UCSD-AML1 (cell line): Measurements from ENCODE around the gene KRTAP25-1.

Source experiments
- DNase-seq: peaks from one replicate; lab custom pipeline; 2025; ENCODE audit not compliant: unreplicated experiment; lab: John Stamatoyannopoulos, UW

The KRTAP25-1 gene, protein sequence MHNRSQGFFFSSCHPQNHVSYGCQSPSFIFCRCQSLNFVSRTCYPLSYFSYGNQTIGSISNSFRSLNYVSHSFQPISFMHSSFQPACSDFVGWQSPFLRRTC

DNA sequence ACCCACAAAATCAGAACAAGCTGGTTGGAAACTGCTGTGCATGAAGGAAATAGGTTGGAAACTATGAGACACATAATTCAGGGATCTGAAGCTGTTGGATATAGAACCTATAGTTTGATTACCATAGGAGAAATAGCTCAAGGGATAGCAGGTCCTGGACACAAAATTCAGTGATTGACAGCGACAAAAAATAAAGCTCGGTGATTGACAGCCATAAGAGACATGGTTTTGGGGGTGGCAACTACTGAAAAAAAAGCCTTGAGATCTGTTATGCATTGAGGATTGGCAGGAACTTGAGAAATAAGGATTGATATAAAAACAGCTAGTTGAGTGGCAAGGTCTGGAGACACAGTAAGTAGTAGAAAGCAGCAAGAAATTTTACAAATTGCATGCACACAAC is at the start of gene KRTAP25-1:
KRTAP25-1 (minus strand) TSS at position 300 of the 400 bp plus-strand sequence; CDS start at position 276, 24 bp downstream.
- no peak for DNase-seq

DNA sequence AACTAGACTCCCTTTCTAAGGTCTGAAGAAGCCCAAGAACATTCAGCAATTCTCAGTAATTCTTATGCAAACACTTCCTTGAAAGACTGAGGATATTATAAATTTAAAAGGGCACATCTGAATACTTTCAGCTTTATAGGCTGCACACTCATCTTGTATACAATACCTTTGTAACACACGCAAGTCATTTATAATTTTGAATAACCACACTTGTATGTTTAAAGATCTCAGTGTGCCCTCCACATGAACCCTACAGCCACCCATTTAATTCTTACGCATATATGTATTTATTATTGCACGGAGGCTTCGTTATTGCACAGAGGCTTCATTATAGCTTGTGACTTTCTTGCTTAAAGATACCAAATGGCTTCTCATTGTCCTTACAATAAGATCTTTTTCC is 49.4 kb upstream of the KRTAP25-1 start:
- no peak for DNase-seq

DNA sequence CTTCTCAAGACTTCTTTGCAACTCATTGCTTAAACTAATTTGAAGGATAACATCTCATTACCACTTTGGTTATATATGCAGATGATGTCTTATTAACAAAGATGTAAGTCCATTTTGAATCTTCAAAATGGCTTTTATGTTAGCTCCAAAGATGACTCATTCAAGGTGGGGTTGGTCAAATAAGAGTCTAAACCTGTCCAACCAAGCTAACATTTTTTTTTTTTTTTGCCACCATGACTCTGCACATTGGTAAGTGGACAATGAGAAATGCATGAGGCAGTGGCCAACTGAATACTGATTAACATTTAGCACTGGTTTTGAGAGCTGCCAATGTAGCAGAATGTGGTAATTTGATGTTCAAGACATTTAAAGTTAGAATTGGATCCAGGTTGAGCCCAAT is 48.5 kb upstream of the KRTAP25-1 start:
- no peak for DNase-seq

DNA sequence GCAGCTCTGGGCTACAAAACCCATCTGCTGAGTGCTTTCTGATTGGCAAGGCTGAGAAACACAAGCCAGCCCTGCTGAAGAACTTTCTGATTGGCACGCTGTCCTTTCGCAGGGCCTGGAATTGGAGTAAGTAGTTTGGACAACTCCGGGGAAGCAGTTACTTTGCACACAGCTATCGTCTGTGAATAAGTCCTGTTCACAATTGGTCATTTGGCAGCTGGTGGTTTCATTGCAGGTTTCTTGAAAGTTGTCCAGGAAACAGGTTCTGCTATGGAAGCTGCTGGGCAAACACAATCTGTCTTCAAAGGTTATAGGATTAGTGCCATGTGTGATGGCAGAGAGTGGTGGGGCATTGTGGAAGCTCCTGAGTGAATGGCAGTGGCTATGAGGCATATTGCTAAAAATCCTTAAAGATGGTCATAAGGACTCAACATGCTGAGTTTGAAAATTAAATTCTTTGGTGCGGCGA is 48.0 kb upstream of the KRTAP25-1 start, which contains the start of gene KRTAP27-1:
KRTAP27-1 (minus strand) TSS at position 419 of the 469 bp plus-strand sequence; CDS start at position 393, 26 bp downstream.
- DNase-seq = no peak

DNA sequence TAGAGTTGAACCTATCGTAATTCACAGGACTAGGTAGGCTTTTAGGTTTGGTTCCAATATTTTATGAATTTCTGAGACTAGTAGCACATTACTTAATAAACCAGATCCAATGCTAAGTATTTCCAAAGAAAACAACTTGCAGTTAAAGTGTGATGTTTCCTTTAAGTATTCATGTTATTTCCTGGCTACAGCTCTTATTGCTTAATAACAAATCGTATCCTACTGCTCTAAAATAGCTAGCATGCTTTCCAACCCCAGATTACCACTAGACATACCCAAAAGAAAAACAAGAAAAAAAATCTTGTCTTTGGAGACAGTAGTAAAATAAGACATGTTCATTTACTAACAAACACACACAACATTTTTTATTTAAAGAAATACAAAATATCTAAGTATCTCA is 47.3 kb upstream of the KRTAP25-1 start:
- no peak for DNase-seq

DNA sequence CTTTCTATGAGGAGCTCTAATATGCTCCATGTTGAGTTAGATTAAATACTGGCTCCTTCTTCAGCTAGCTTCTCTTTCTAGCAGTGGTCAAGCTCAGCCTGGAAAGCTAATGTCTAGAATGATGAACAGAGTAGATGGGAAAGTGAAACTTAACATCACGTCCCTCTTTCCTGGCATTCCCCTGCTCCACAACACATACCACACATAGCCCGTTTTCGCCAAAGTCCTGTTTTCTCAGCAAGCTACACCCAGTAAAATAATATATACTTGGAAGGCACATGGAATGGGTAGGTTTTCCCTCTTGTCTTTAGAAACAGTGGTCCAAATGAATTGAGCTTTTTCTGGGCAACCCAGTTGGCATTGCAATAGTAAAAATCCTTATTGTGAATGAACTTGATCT is 44.4 kb upstream of the KRTAP25-1 start:
- DNase-seq = no peak

DNA sequence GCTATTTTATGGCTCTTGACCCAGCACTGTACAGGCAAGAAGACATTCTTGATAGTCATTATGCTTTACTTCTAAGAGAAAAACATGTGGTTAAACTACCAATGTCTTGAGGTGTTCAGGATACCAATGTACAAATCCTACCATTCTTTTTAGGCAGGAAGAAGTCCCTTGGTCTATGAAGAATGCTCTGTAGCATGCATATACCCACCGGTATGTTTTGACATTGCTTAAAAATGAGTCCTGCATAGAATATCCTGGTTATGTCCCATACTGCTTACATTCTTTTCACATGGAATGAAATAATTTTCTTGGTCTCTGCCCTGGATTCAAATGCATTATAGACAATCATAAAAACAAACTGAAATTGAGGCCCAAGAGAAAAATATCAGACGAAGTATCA is 43.4 kb upstream of the KRTAP25-1 start:
- DNase-seq = no peak

DNA sequence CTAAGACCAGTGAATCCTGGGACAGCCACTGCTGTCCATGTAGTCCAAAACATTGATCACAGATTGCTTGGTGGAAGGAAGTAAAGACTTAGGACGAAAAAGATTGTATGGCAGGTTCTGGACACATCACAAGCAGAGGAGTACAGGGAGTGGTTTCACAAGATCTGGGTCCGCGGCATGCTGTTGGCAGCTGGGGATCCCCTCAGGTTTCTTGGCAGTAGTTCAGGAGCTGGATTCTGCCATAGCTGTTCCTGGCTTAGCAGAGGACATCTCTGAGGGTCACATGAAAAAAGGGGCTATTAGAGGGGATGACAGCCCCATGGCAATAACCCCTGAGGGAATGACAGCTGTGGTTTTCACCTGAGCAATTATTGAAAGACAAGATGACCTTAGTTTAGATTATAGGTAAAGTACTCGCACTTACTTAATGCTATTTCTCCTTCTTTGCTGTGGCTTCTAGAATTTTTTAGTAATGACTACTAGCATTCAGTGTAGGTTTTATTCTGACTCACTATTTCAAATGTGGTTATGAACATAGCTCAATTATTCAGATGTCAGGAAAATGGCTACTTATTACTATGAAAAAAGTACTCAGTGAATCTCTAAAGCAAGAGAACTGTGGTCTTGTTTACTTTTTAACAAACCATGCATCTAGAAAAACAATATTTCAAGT is 40.0 kb upstream of the KRTAP25-1 start:
- DNase-seq = no peak

DNA sequence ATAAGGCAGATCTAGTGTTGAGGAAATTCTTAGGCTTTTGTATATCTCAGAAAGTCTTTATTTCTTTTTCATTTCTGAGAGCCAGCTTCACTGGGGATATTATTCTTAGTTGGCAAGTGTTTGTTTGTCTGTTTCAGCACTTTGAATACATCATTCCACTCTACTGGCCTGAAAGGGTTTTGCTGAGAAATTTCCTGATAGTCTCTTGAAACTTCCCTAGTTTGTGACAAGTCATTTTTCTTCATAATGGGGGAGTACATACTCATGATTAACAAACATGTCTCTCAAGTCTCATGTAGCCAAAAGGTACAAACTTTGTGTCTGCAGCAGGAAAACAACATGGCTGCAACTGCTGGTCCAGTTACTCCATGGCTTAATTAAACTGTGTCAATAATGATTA is 37.1 kb upstream of the KRTAP25-1 start:
- no peak for DNase-seq

DNA sequence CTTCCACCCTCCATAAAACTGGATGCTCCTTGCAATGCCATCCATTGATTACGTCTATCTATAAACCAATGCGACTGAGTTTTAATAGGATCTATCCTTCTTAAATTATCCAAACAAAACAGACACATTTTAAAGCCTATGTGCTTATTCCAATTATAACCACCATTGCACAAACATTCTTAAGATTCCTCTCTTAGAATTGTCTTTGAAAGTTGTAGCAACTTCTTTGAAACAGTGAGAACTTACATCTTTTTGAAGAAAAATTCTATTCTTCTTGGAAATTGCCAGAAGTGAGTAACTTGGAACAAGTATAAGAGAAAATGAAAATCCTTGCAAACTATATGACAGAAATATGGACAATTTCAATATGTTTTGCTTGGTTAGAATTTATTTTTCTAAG is 30.9 kb upstream of the KRTAP25-1 start, which contains the start of gene KRTAP26-1:
KRTAP26-1 (minus strand) TSS at position 101 of the 400 bp plus-strand sequence. CDS start 280 bp downstream, outside the sequence.
- no peak for DNase-seq

DNA sequence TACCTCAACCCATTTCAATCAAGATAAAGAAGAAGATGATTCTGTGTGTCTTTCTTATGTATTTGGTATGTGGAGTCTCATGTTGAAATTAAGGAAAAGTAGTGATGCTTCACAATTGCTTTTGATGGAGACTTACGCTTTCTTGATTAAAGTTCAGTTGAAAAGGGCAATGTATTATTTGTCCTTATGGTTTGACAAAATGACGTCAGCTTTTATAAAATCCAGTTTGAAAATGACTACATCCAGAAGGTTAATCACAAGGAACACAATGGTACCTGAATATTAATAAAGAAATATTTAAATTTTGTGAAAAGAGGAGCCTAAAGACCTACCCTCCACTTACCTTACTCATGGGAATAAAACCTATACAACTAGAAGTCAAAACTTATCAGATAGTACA is 26.4 kb upstream of the KRTAP25-1 start:
- DNase-seq = no peak

DNA sequence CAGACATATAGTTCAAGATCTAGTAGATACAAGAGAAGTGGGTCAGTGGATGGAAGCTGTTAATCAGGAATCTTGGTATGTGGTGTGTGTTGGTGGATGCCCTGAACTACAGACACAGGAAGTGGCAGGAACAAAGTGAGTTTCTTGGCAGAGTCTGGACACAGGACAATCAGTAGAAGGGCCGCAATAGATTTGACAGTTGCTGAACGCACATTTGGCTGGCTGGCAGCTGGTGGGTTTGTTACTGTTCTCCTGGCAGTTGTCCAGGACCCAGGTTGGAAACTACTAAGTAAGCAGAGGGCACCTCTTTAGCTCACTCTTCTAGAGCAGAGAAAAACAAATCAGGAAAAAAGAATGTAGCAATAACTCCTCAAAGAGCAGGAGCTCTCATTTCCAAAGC is 17.6 kb upstream of the KRTAP25-1 start:
- DNase-seq = no peak

DNA sequence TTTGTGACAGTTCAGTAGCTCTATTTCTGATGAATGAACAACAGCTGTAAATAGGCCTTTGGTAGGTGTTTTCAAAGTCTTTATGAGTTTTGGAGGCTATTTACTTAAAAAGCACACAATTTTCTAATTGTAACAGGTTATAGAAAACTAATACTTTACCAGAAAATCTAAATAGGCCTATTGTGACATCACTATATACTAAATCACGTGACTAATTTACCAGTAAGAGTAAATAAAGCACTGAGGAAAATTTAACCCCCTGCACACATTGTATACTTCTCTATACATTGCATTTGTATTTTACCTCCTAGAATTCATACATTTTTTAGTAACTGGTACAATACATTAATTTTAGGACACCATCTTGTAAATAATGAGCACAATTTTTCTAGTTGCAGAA is 15.8 kb upstream of the KRTAP25-1 start:
- DNase-seq = no peak

DNA sequence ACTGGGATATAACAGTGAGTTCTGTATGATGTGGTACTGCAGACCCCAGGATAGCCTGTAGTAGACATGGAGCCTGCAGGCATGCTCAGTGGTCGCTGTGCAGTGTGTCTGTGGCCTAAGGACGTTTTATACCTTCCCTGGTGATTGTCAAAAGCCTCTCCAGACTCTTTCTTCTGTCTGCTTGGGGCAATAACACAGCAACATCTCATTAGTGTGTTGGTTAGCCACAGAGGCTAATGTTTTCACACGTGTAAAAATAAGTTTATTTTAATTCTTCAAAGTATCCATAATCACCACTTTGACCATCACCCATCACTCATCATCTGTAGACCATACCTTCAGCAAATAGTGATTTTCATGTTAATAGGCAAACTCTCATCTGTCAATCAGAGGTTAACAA is 6.5 kb downstream of the KRTAP25-1 start, which contains the start of gene KRTAP24-1:
KRTAP24-1 (minus strand) TSS at position 101 of the 400 bp plus-strand sequence; CDS start at position 83, 18 bp downstream.
- DNase-seq = no peak

DNA sequence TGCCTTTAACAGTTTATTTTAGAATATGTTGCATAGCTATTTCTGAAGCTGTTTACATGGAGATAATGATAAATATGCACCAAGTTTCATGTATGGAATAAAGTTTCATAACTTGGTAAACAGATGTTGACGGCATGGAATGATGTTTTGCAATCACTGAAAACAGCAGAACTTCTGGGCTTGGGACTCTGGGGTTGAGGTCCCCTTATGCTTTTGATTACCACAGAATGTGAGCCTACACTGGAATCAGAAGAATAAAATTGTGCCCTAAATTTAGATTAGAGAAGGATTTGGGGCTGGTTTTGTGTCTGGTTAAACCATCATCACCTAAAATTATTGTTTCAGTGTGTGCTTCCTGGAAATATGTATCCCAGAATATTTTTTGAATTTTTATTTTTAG is 17.7 kb downstream of the KRTAP25-1 start:
- DNase-seq = no peak

DNA sequence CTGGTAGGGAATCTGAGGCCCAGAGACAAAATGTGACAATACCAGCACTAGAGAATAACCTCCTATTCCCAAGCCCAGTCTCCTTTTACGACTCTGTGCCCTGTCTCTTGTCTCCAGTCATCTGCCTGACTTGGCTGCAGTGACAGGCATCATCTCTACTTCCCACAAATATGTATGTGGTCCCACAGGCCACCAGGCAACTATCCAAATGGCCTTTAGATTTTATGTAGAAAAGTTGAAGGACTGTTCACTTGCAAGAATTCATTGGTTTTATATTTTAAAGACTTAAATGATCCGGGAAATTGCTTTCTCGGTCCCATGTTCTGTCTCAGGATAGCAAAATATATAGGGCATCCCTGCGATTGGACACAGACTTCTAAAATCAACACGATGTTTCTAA is 18.2 kb downstream of the KRTAP25-1 start:
- no peak for DNase-seq

DNA sequence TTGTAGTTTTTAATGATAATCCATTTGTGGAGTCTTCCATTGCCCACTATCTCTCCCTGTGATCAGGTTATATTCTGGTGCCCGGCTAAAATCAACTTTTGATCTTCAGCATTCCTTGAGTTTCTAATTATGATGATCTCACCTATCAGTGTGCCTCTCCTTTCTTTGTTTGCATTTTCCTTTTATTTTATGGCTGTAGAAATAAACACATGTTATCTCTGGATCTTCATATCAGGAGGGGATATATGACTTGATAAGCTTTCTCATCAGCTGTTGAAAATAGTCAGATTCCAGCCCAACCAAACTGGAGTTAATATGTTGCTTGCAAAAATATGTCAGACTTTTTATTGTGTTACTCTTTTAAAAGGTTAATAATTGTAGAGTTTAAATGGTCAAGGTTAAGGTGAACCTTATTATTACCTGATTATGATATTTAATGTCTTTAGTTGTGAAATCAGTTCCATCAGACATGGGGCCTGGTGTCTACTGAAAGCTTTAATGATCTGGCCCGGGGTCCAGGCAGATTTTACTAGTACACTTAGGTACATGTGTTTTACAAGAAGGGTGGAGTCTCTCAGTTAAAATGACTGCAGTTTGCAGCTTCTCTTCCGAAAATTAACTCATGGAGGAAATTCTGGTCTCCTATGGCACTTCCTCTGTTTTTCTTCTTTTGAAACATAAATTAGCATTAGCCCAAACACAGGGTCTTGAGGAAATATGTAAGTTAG is 19.3 kb downstream of the KRTAP25-1 start:
- no peak for DNase-seq

DNA sequence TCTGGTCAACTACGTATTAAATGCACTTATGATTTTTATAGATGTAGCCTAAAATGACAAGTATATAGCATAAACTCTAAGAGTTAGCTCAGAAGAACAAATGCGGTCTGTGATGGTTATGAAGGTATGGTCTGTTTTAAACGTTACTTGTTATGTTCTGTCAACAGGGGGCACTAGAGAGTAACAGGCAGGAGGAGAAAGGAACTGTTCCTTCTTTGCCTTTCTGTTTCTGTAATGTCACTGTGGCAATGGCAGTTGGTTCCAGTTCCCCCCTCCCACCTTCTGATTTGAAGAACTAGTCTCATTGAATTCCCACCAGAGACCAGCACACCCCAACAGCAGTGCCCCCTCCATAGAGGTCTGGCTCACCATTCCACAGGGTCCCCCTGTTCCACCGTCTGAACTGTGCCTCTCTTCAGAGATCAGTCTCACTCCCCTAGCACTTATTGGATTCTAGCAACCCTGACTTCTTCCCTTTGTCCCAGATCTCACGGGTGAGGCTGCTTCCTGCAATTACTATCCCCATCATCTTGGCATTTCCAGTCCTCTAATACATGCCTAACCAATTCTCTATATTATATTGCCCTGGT is 20.6 kb downstream of the KRTAP25-1 start:
- no peak for DNase-seq

DNA sequence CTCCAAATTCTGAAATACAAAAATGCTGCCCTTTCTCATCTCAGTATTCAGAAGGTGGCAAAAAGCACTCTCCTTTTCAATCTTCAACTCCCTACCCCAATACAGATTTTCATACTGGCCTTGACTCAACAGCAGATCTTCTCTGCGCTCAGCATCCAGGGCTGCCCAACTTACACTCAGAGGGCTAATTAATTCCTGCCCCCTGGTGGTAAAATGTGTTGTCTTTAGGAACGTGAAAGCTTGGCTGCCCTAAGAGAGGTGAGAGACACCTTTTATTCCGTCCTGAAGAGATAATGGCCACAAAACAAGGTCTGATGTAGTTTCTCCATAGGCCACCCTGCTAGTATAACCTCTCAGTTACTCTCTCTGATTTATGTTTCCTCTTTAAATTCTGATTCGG is 31.5 kb downstream of the KRTAP25-1 start:
- DNase-seq = no peak

DNA sequence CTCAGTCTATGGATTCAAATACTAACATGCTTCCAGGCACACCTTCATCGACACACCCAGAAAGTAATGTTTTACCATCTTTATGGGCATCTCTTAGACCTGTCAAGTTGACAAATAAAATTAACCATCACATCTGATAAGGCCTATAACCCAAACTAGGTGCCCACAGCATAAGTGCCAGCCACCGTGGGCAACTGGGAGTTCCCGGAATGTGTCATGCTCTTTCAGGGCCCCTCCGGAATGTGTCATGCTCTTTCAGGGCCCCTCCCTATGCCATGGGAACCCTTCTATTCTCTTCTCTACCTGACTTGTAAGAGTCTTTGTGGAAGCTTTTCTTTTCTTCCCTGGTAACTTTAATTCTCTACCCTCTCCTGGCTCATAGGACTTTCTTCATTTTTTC is 33.2 kb downstream of the KRTAP25-1 start:
- DNase-seq = no peak

DNA sequence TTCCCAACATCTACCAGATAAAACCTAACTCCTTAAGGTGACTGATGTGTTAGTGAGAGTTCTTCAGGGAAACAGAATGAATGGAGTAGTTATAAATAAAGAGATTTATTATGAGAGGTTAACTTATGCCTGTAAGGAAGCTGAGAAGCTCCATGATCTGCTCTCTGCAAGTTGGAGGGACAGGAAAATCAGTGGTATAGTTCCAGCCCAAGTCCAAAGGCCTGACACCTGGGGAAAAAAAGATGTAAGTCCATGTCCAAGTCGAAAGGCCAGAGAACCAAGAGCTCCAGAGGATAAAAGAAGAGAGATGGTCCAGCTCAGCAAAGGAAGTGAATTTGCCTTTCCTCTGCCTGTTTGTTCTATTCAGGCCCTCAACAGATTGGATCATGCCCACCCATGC is 33.6 kb downstream of the KRTAP25-1 start:
- no peak for DNase-seq

DNA sequence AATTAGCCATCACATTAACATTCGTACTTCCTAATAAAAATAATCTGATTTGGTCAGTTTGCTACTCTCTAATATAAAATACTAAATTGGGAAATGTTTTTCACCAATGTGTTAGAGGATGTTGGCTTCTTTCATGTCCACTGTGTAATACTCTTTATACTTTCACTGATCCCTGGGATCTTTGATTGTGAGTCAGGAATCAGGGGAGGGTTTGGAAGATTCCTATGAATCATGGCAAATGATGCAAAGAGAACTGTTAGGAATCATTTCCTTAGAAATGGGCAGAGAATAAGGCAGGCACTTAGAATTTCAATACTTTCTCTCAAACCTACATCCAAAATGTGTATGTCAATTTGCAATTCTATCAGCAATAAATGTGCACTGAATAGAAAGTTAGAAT is 37.5 kb downstream of the KRTAP25-1 start:
- DNase-seq = no peak
